Right lobe of liver (tissue), 6 donors: ENCODE data around the gene TDRD7. TPM values are rescaled to one million over a fixed set of nuclear protein-coding genes. Genes with fewer than 3 reads are reported as not detected.

Experiments used
- ATAC-seq, 4 donors: fragments of 200-7000 bp; cut with Tn5 transposase; one replicate each; pipeline ENCODE4 v1.9.1; 2020; ENCODE audit warnings: mild to moderate bottlenecking in 4 of 4, moderate library complexity in 4 of 4
- DNase-seq, 3 donors: peaks; one replicate each; pipeline ENCODE4 v3.0.0-alpha.2; 2020
- H3K27ac ChIP-seq, 3 donors: fragments of 200-600 bp; one replicate each; pipeline ENCODE4 v1.8.0; 2022
- H3K27me3 ChIP-seq, 2 donors: fragments of 200-600 bp; one replicate each; pipeline ENCODE4 v1.8.0; 2022
- H3K36me3 ChIP-seq, 4 donors: fragments of 200-600 bp; sonication (generic) in 1 of 4; one replicate each; pipeline versions ENCODE4 v1.5.1 to v1.8.0; 2017 to 2022; ENCODE audit warnings: control low read depth in 1 of 4
- H3K4me1 ChIP-seq, 4 donors: fragments of 200-600 bp; sonication (generic) in 1 of 4; one replicate each; pipeline versions ENCODE4 v1.5.1 to v1.8.0; 2017 to 2022; ENCODE audit warnings: control low read depth in 1 of 4
- H3K4me3 ChIP-seq, 3 donors: fragments of 200-600 bp; one replicate each; pipeline ENCODE4 v1.8.0; 2022
- H3K9me3 ChIP-seq, 4 donors: fragments of 200-600 bp; sonication (generic) in 1 of 4; one replicate each; pipeline versions ENCODE4 v1.5.1 to v1.8.0; 2017 to 2022; ENCODE audit warnings: control low read depth in 1 of 4
- CTCF ChIP-seq, 4 donors: fragments of 200-600 bp in 3 of 4; fragments of 450-650 bp in 1 of 4; IDR thresholded peaks; one replicate each; pipeline versions ENCODE4 v1.5.1 to v1.8.0; 2016 to 2022; ENCODE audit warnings: antibody characterized with exemption in 4 of 4, mild to moderate bottlenecking in 2 of 4
- POLR2A ChIP-seq: fragments of 450-650 bp; IDR thresholded peaks from one replicate; pipeline ENCODE4 v1.6.1; 2017; ENCODE audit warnings: antibody characterized with exemption, mild to moderate bottlenecking
- WGBS: methylation state at CpG from one replicate; pipeline ENCODE4 v1.1.6; 2018; ENCODE audit warnings: low coverage, low lambda C conversion rate; ENCODE audit not compliant: insufficient coverage; ENCODE audit errors: missing lambda C conversion rate; 5-methylcytosine and 5-hydroxymethylcytosine counted together
- intact Hi-C, 2 donors: fragments of 100-400 bp; cut with DNase I; formaldehyde crosslinking; loops; one replicate each; pipeline versions ENCODE4 v1.11.2 to v1.14.1; 2022
- total RNA-seq, 6 experiments: library from RNA; depleted of rRNA in 2 of 6; stranded (reverse); fragments of >200 nt in 2 of 6; fragmentation: NEBNext Ultra II Directional in 3 of 6; extraction: Animal tissue kit (Norgen Biotek cat#: 25700) in 3 of 6; gene quantifications; one replicate each; pipeline versions ENCODE4 v1.1.0 to v1.2.4, GENCODE V29; 2016 to 2023
- donor health status: DM: no; HTN: yes; CAD: no.
- donor health status: DM: no; HTN: no; CAD: no.
- donor health status: DM: no; HTN: no; CAD: no.
- donor health status: DM: no; HTN: yes; CAD: no.
- donor health status: DM: no; HTN: yes; CAD: no.

The TDRD7 gene
- total RNA-seq, 6 experiments from 2014 or later: 4.2 to 8.7 (median 6.8) TPM

DNA sequence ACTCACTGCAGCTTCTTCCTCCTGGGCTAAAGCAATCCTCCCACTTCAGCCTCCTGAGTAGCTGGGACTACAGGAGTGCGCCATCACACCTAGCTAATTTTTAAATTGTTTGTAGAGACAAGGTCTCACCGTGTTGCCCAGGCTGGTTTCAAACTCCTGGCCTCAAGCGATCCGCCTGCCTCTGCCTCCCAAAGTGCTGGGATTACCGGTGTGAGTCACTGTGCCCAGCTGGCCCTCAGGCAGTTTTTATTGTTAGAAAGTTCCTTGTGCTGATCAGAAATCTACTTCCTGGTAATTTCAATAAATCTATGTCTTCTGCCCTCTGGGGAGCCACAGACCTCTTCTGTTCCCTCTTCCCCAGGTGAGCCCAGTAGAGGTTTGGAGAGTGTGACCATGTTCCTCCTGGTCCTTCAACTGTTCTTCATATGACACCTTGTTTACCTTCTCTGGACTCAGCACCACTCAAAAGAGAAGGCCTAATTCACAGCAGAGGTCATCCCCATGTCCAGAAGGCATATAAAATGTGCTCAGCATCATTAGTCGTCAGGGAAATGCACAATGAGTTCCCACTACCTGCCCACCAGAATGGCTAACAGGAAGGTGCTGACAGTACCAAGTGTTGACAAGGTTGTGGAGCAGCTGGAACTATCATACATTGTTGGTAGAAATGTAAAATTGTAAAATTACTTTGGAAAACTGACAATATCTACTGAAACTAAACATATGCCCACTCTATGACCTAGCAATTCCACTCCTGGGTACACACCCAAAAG is 99.9 kb downstream of the TDRD7 start:
- TF ChIP-seq CTCF (IDR thresholded peaks at IDR 0.05) (no peak), POLR2A (no peak)
- peak in 1 of 3 donors; percentile 8 for DNase-seq
- WGBS: 70% methylated on average over 4 of the region's 6 CpGs
- intact Hi-C loops: no loop called here
- H3K4me3 ChIP-seq: no peak overlapping the region
- H3K36me3 ChIP-seq: no peaks in the 10 kb centered on the region
- peak in 1 of 4 donors; percentile 47 for ATAC-seq
- H3K27ac ChIP-seq: no peak overlapping the region
- no peaks in the 10 kb centered on the region for H3K27me3 ChIP-seq
- no peaks in the 10 kb centered on the region for H3K4me1 ChIP-seq
- no peaks in the 10 kb centered on the region for H3K9me3 ChIP-seq

DNA sequence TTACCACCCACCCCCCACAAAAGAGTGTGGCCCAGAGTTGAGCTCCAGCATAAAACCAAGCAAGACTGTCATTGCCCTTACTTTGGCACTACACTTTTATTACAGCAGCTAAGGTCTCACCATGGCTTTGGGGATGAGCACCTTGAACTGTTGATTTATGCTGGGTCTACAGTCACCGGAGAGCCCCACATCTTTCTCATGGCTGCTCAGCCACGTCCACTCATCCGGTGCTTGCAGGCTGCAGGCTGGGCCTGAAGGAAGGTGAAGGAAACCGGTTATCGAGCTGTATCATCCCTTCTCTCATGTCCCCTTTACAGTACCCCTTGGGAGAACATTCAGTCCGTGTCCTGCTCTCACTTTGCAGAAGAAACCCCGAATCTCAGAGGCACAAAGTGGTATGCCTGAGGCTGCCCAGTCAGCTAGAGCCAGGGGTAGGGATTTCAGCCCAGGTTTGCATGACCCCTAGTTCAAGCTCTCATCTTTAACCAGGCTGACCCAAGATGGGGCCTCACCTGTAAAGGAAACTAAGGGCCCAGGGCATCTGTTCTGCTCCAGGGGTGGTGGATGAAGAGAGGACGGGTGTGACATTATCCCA is 101.2 kb downstream of the TDRD7 start:
- H3K4me1 ChIP-seq: no peaks in the 10 kb centered on the region
- no peaks in the 10 kb centered on the region for H3K27me3 ChIP-seq
- DNase-seq: peak in 1 of 3 donors; percentile 28
- ATAC-seq: no peak
- no peak overlapping the region for H3K27ac ChIP-seq
- TF ChIP-seq POLR2A (no peak), CTCF (IDR thresholded peaks at IDR 0.05) (no peak)
- intact Hi-C loops: no loop called here
- no peaks in the 10 kb centered on the region for H3K9me3 ChIP-seq
- WGBS: 77% methylated on average over 5 of the region's 8 CpGs
- no peak overlapping the region for H3K4me3 ChIP-seq
- no peaks in the 10 kb centered on the region for H3K36me3 ChIP-seq

DNA sequence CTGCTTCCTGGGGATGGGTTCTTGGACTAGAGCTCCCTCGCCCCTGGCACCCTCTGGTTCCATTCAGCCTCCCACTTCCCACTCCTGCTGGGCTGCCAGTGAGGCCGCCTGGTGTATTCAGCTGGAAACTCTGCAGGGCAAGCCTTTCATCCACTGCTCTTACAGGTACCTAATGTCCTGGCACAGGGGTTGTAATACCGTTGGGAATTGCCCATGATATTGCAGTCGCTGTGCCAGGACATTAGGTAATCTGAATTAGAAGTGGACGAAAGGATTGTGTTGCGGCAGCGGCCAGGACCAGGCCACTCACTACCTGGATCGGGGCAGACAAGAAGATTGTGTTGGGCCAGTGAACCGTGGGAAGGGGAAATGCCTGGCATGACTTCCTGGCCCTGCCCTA is 102.6 kb downstream of the TDRD7 start:
- intact Hi-C loops: no loop called here
- Histone ChIP-seq H3K27me3 (no peaks in the 10 kb centered on the region), H3K4me3 (no peak overlapping the region), H3K4me1 (no peaks in the 10 kb centered on the region), H3K27ac (peak overlapping the region in 1 of 3 donors; percentile 33), H3K36me3 (no peaks in the 10 kb centered on the region), H3K9me3 (no peaks in the 10 kb centered on the region)
- WGBS: 55% methylated on average over 9 of the region's 9 CpGs
- DNase-seq: peak in 1 of 3 donors; percentile 84
- TF ChIP-seq POLR2A (no peak), CTCF (IDR thresholded peaks at IDR 0.05) (no peak)
- peak; percentile 63 to 90 (median 78) for ATAC-seq

GRCh38 chr9:97515662-97516061 is 103.8 kb downstream of the TDRD7 start:
- no peak for TF ChIP-seq POLR2A
- no peak for TF ChIP-seq CTCF (IDR thresholded peaks at IDR 0.05)
- no peak for ATAC-seq
- no peaks in the 10 kb centered on the region for H3K36me3 ChIP-seq
- intact Hi-C loops: no loop called here
- no peaks in the 10 kb centered on the region for H3K9me3 ChIP-seq
- no peak overlapping the region for H3K27ac ChIP-seq
- WGBS: 87% methylated on average over 6 of the region's 6 CpGs
- H3K4me3 ChIP-seq: no peak overlapping the region
- H3K4me1 ChIP-seq: no peaks in the 10 kb centered on the region
- no peak for DNase-seq
- H3K27me3 ChIP-seq: no peaks in the 10 kb centered on the region
